GM12878 (cell line): Measurements from ENCODE around the gene SLCO4A1. TPM values are rescaled to one million over a fixed set of nuclear protein-coding genes. Genes with fewer than 3 reads are reported as not detected.

Experiments
- ATAC-seq: fragments of 200-7000 bp; cut with Tn5 transposase; 3 replicates; pipeline ENCODE4 v1.9.1; 2020; ENCODE audit warnings: mild to moderate bottlenecking, moderate library complexity
- BruUV-seq: library from RNA; stranded (reverse); fragments of 400-500 nt; replicated peaks from 2 replicates; lab custom pipeline; 2021; lab: Mats Ljungman, UMichigan
- CTCF ChIA-PET: fragments of 300-600 bp; sonication (Branson Sonifier 250); formaldehyde crosslinking; extraction: SDS; loops from one replicate; lab custom pipeline; 2021; ENCODE audit warnings: inconsistent platforms; lab: Yijun Ruan, JAX
- POLR2A ChIA-PET: fragments of 350-600 bp; formaldehyde crosslinking; extraction: SDS; loops from one replicate; lab custom pipeline; 2021; ENCODE audit warnings: inconsistent platforms; lab: Charles Lee
- RAD21 ChIA-PET: fragments of 300-600 bp; sonication (Branson Sonifier 250); formaldehyde crosslinking; loops from one replicate; lab custom pipeline; 2023; ENCODE audit warnings: antibody characterized with exemption; ENCODE audit not compliant: unreplicated experiment; lab: Charles Lee
- SMC1A ChIA-PET: fragments of 300-600 bp; sonication (Branson Sonifier 250); formaldehyde crosslinking; loops from one replicate; lab custom pipeline; 2023; ENCODE audit not compliant: unreplicated experiment, uncharacterized antibody; lab: Charles Lee
- DNase-seq: peaks from one replicate; pipeline ENCODE4 v3.0.0-alpha.2; 2011; ENCODE audit warnings: low read depth, low spot score
- FAIRE-seq: peaks from 3 replicates; lab custom pipeline; 2011; peaks lifted over from hg19 to GRCh38; lab: Jason Lieb, UNC
- H2AFZ ChIP-seq: 2 replicates; pipeline ENCODE4 v1.6.0; 2011; ENCODE audit warnings: low read depth, low read length, control low read depth; ENCODE audit not compliant: control insufficient read depth
- H3K27ac ChIP-seq: 2 replicates; pipeline ENCODE4 v1.5.1; 2011; ENCODE audit warnings: control low read depth; ENCODE audit not compliant: control insufficient read depth, insufficient read depth
- H3K27me3 ChIP-seq, 2 experiments: replicated peaks in 1 of 2; 2 replicates each; pipeline versions ENCODE4 v1.6.0 to v1.6.1; 2011; ENCODE audit warnings: low read length in 1 of 2; ENCODE audit not compliant: control insufficient read depth in 2 of 2, insufficient read depth in 2 of 2
- H3K36me3 ChIP-seq, 2 experiments: 2 replicates each; pipeline ENCODE4 v1.5.1; 2011; ENCODE audit warnings: low read length in 1 of 2; ENCODE audit not compliant: control insufficient read depth in 2 of 2, insufficient read depth in 2 of 2
- H3K4me1 ChIP-seq: 2 replicates; pipeline ENCODE4 v1.6.1; 2011; ENCODE audit warnings: mild to moderate bottlenecking, low read length, moderate library complexity, mixed read lengths; ENCODE audit not compliant: control insufficient read depth, insufficient read depth
- H3K4me2 ChIP-seq: 2 replicates; pipeline ENCODE4 v1.6.0; 2011; ENCODE audit warnings: control low read depth; ENCODE audit not compliant: control insufficient read depth, insufficient read depth
- H3K4me3 ChIP-seq: fragments of 200-600 bp; sonication (generic); 2 replicates; pipeline ENCODE4 v1.5.1; 2016
- H3K79me2 ChIP-seq: 2 replicates; pipeline ENCODE4 v1.6.0; 2011; ENCODE audit warnings: low read length; ENCODE audit not compliant: control insufficient read depth, insufficient read depth
- H3K9ac ChIP-seq: 2 replicates; pipeline ENCODE4 v1.8.0; 2011; ENCODE audit warnings: low read length, control low read depth, mixed read lengths; ENCODE audit not compliant: control insufficient read depth, insufficient read depth
- H3K9me3 ChIP-seq: replicated peaks from 3 replicates; pipeline ENCODE4 v1.5.1; 2011; ENCODE audit warnings: mild to moderate bottlenecking, low read length; ENCODE audit not compliant: control insufficient read depth, insufficient read depth
- H4K20me1 ChIP-seq: 2 replicates; pipeline ENCODE4 v1.6.0; 2011; ENCODE audit not compliant: control insufficient read depth, insufficient read depth
- CHD2 ChIP-seq: IDR thresholded peaks from 2 replicates; pipeline ENCODE4 v1.6.1; 2011; ENCODE audit warnings: low read depth, low read length, improper control_type of control experiment, borderline replicate concordance
- CUX1 ChIP-seq: IDR thresholded peaks from 2 replicates; pipeline ENCODE4 v1.6.1; 2012; ENCODE audit warnings: improper control_type of control experiment, low read depth, low read length; ENCODE audit not compliant: insufficient replicate concordance
- EP300 ChIP-seq, 2 experiments: fragments of 150-350 bp in 1 of 2; IDR thresholded peaks; 2 replicates each; pipeline ENCODE4 v1.6.1; 2011 to 2012; ENCODE audit warnings: low read depth in 2 of 2, low read length in 2 of 2, borderline replicate concordance in 1 of 2, improper control_type of control experiment in 1 of 2, inconsistent platforms in 1 of 2; ENCODE audit not compliant: control insufficient read depth in 1 of 2
- HCFC1 ChIP-seq: fragments of 150-350 bp; IDR thresholded peaks from 2 replicates; pipeline ENCODE4 v1.6.1; 2014; ENCODE audit warnings: low read length
- HDGF ChIP-seq: fragments of 450-650 bp; IDR thresholded peaks from 2 replicates; pipeline ENCODE4 v1.6.1; 2016; ENCODE audit warnings: antibody characterized with exemption
- IKZF2 ChIP-seq, 2 experiments: fragments of 450-650 bp; IDR thresholded peaks; 2 replicates each; pipeline ENCODE4 v1.6.1; 2017; ENCODE audit warnings: mild to moderate bottlenecking in 2 of 2, moderate library complexity in 2 of 2
- NFXL1 ChIP-seq: fragments of 450-650 bp; IDR thresholded peaks from 2 replicates; pipeline ENCODE4 v1.6.1; 2017; ENCODE audit warnings: antibody characterized with exemption, mild to moderate bottlenecking, borderline replicate concordance
- NKRF ChIP-seq: fragments of 450-650 bp; conservative IDR thresholded peaks from 2 replicates; pipeline ENCODE4 v1.6.1; 2017; ENCODE audit warnings: mild to moderate bottlenecking, moderate library complexity
- PAX5 ChIP-seq: IDR thresholded peaks from 2 replicates; pipeline ENCODE4 v1.6.1; 2011; ENCODE audit warnings: low read depth, low read length, borderline replicate concordance
- RB1 ChIP-seq: fragments of 450-650 bp; formaldehyde crosslinking; IDR thresholded peaks from 2 replicates; pipeline ENCODE4 v1.6.1; 2017; ENCODE audit warnings: mild to moderate bottlenecking, borderline replicate concordance
- SRF ChIP-seq, 2 experiments: IDR thresholded peaks; 2 replicates each; pipeline ENCODE4 v1.6.1; 2011; ENCODE audit warnings: low read depth in 2 of 2, low read length in 2 of 2, mild to moderate bottlenecking in 1 of 2, moderate library complexity in 1 of 2
- WGBS: methylation state at CpG from one replicate; pipeline ENCODE4 v1.1.6; 2016; ENCODE audit warnings: low lambda C conversion rate; ENCODE audit not compliant: insufficient replicate concordance, insufficient coverage; ENCODE audit errors: missing lambda C conversion rate; 5-methylcytosine and 5-hydroxymethylcytosine counted together
- in situ Hi-C: fragments of 300-500 bp; cut with MboI; formaldehyde crosslinking; loops from 9 replicates; pipeline ENCODE4 v1.14.3; 2018; ENCODE audit warnings: mixed read lengths
- intact Hi-C: fragments of 100-400 bp; cut with micrococcal nuclease; formaldehyde crosslinking; loops from one replicate; pipeline ENCODE4 v1.14.2; 2022; ENCODE audit not compliant: unreplicated experiment
- polyA plus RNA-seq, 11 experiments: library from polyadenylated mRNA; depleted of rRNA in 4 of 11; unstranded in 6 of 11; stranded (reverse) in 5 of 11; fragments of >200 nt; fragmentation: Nextera tagmentation in 4 of 11; fragmentation: Illumina TruSeq in 1 of 11; extraction: Ambion mirVana in 4 of 11; extraction: Trizol in 1 of 11; gene quantifications; 1 replicate in 1 of 11; 2 replicates in 10 of 11; pipeline versions ENCODE4 v1.2.1 to v1.2.3, GENCODE V29; 2011 to 2016; ENCODE audit warnings: inconsistent platforms in 2 of 11, missing spikeins in 2 of 11, low read depth in 1 of 11
- total RNA-seq, 4 experiments: library from RNA; depleted of rRNA in 3 of 4; stranded (reverse); fragments of >200 nt in 3 of 4; fragmentation: Illumina TruSeq in 1 of 4; extraction: Trizol in 1 of 4; gene quantifications; 2 replicates each; pipeline versions ENCODE4 v1.2.1 to v1.2.3, GENCODE V29; 2013 to 2021

SLCO4A1 gene
- total and polyA plus RNA-seq, 10 of the 15 experiments (the other 5 are each of a cell fraction or from before 2014, with no cell fraction given), result 2.1 to 30.7 (median 12.0) TPM

- POLR2A ChIA-PET, result interaction anchor here (1.7 kb wide), 1 partner anchor 10 kb away, joined by 4 read pairs; no protein-coding TSS in a partner anchor
- no peaks in the 10 kb centered on the region; the same call in 1 of the 2 replicates for H4K20me1 ChIP-seq
- SMC1A ChIA-PET, result no interaction called here
- no peak overlapping the region for H2AFZ ChIP-seq
- TF ChIP-seq NKRF (no peak), HCFC1 (no peak), PAX5 (no peak), HDGF (no peak), RB1 (no peak), IKZF2 (IDR thresholded peaks at IDR 0.05) (no peak), NFXL1 (no peak), EP300 (IDR thresholded peaks at IDR 0.05; ENCODE audit: borderline replicate concordance in 1 of 2, control insufficient read depth in 1 of 2, low read depth in 2 of 2, low read length in 2 of 2) (no peak), SRF (IDR thresholded peaks at IDR 0.05; ENCODE audit: low read depth in 2 of 2, low read length in 2 of 2) (no peak), CUX1 (no peak), CHD2 (no peak)
- no peak overlapping the region for H3K4me2 ChIP-seq
- ATAC-seq, result no peak
- H3K4me1 ChIP-seq, result no peaks in the 10 kb centered on the region
- RAD21 ChIA-PET, result no interaction called here
- H3K4me3 ChIP-seq, result no peak overlapping the region
- CTCF ChIA-PET, result interaction anchor here (0.6 to 1.3 kb wide), 2 partner anchors 8 to 199 kb away, joined by 3 to 5 read pairs; no protein-coding TSS in a partner anchor
- peaks cover 5 to 6% of the 10 kb centered on the region in 2 experiments for H3K27me3 ChIP-seq
- no peaks in the 10 kb centered on the region for H3K36me3 ChIP-seq
- H3K79me2 ChIP-seq, result no peaks in the 10 kb centered on the region
- WGBS, result 69% methylated on average over 11 of the region's 11 CpGs
- no peak overlapping the region for H3K27ac ChIP-seq
- no TSS peak for BruUV-seq
- no peak overlapping the region for H3K9ac ChIP-seq
- intact Hi-C loops, result no loop called here
- H3K9me3 ChIP-seq, result no peaks in the 10 kb centered on the region; the same call in 2 of the 3 replicates
- no peak for DNase-seq
- no peak for FAIRE-seq
- in situ Hi-C loops, result no loop called here
Measured at GRCh38 chr20:62609279-62609720, 33.0 kb upstream of the SLCO4A1 start.
